IMR-90 (cell line): Measurements from ENCODE around the gene PRMT7. TPM values are rescaled to one million over a fixed set of nuclear protein-coding genes. Genes with fewer than 3 reads are reported as not detected.

ENCODE experiments used
- ATAC-seq: fragments of 200-7000 bp; cut with Tn5 transposase; 2 replicates; pipeline ENCODE4 v1.9.1; 2020; ENCODE audit warnings: low read depth, mild to moderate bottlenecking, moderate library complexity
- BruUV-seq: library from RNA; stranded (reverse); fragments of 400-500 nt; replicated peaks from 2 replicates; lab custom pipeline; 2021; lab: Mats Ljungman, UMichigan
- CTCF ChIA-PET: fragments of 300-600 bp; formaldehyde crosslinking; extraction: SDS; loops from one replicate; lab custom pipeline; 2021; ENCODE audit warnings: antibody characterized with exemption; lab: Yijun Ruan, JAX
- POLR2A ChIA-PET: fragments of 300-600 bp; sonication (Branson Sonifier 250); formaldehyde crosslinking; loops from one replicate; lab custom pipeline; 2022; ENCODE audit warnings: antibody characterized with exemption; ENCODE audit not compliant: unreplicated experiment; lab: Charles Lee
- DNase-seq: peaks from one replicate; pipeline ENCODE4 v3.0.0; 2013
- H2AFZ ChIP-seq: replicated peaks from 2 replicates; pipeline ENCODE3; 2013; ENCODE audit warnings: low read length, mild to moderate bottlenecking; ENCODE audit not compliant: poor library complexity
- H2AK5ac ChIP-seq: 2 replicates; pipeline ENCODE4 v1.6.1; 2013; ENCODE audit warnings: low read depth, low read length, inconsistent platforms
- H2AK9ac ChIP-seq: replicated peaks from 2 replicates; pipeline ENCODE3; 2013; ENCODE audit warnings: mild to moderate bottlenecking, low read depth, low read length, moderate library complexity; ENCODE audit not compliant: poor library complexity
- H2BK120ac ChIP-seq: 2 replicates; pipeline ENCODE4 v1.6.1; 2013; ENCODE audit warnings: low read depth, low read length, inconsistent platforms
- H2BK15ac ChIP-seq: 3 replicates; pipeline ENCODE4 v1.6.1; 2013; ENCODE audit warnings: low read depth, low read length, inconsistent platforms
- H2BK20ac ChIP-seq: 2 replicates; pipeline ENCODE4 v1.6.1; 2013; ENCODE audit warnings: low read depth, mild to moderate bottlenecking, inconsistent platforms, low read length, moderate library complexity
- H2BK5ac ChIP-seq: 2 replicates; pipeline ENCODE4 v1.6.1; 2013; ENCODE audit warnings: mild to moderate bottlenecking, low read depth, low read length, inconsistent platforms; ENCODE audit not compliant: poor library complexity, severe bottlenecking
- H3K14ac ChIP-seq: replicated peaks from 2 replicates; pipeline ENCODE4 v1.6.1; 2013; ENCODE audit warnings: low read depth, low read length, inconsistent platforms
- H3K18ac ChIP-seq: 2 replicates; pipeline ENCODE4 v1.6.1; 2013; ENCODE audit warnings: low read depth, low read length, control low read depth
- H3K23ac ChIP-seq: 2 replicates; pipeline ENCODE4 v1.6.1; 2013; ENCODE audit warnings: low read depth, low read length, inconsistent platforms
- H3K27ac ChIP-seq: 2 replicates; pipeline ENCODE4 v1.5.1; 2013; ENCODE audit warnings: mild to moderate bottlenecking, control low read depth, low read length; ENCODE audit not compliant: insufficient read depth
- H3K27me3 ChIP-seq: 2 replicates; pipeline ENCODE4 v1.6.1; 2013; ENCODE audit warnings: low read length; ENCODE audit not compliant: control insufficient read depth, insufficient read depth
- H3K36me3 ChIP-seq: 2 replicates; pipeline ENCODE4 v1.6.1; 2013; ENCODE audit warnings: low read length, mixed read lengths; ENCODE audit not compliant: control insufficient read depth, insufficient read depth
- H3K4ac ChIP-seq: 2 replicates; pipeline ENCODE4 v1.6.1; 2013; ENCODE audit warnings: low read depth, low read length, inconsistent platforms
- H3K4me1 ChIP-seq: 2 replicates; pipeline ENCODE4 v1.6.1; 2013; ENCODE audit warnings: low read length, mixed read lengths; ENCODE audit not compliant: control insufficient read depth, insufficient read depth
- H3K4me2 ChIP-seq: 2 replicates; pipeline ENCODE4 v1.6.1; 2013; ENCODE audit warnings: low read depth, mild to moderate bottlenecking, control low read depth, low read length, moderate library complexity
- H3K4me3 ChIP-seq: 2 replicates; pipeline ENCODE4 v1.5.1; 2013; ENCODE audit warnings: low read depth, mild to moderate bottlenecking, control low read depth, low read length, moderate library complexity; ENCODE audit not compliant: insufficient read depth
- H3K56ac ChIP-seq: 2 replicates; pipeline ENCODE4 v1.6.1; 2013; ENCODE audit warnings: low read length, inconsistent platforms; ENCODE audit not compliant: insufficient read depth; ENCODE audit errors: extremely low read depth
- H3K79me1 ChIP-seq, 2 experiments: 2 replicates each; pipeline ENCODE4 v1.6.1; 2013; ENCODE audit warnings: low read length in 2 of 2, inconsistent platforms in 1 of 2, low read depth in 1 of 2
- H3K9ac ChIP-seq: 2 replicates; pipeline ENCODE4 v1.6.1; 2013; ENCODE audit warnings: low read depth, low read length, control low read depth
- H3K9me1 ChIP-seq: 2 replicates; pipeline ENCODE4 v1.6.1; 2013; ENCODE audit warnings: low read length, inconsistent platforms; ENCODE audit not compliant: insufficient read depth
- H3K9me3 ChIP-seq: 2 replicates; pipeline ENCODE4 v1.6.1; 2013; ENCODE audit warnings: low read length; ENCODE audit not compliant: control insufficient read depth, insufficient read depth
- H4K20me1 ChIP-seq: 2 replicates; pipeline ENCODE4 v1.6.1; 2013; ENCODE audit warnings: low read length, inconsistent platforms; ENCODE audit not compliant: insufficient read depth
- H4K5ac ChIP-seq: 2 replicates; pipeline ENCODE4 v1.6.1; 2013; ENCODE audit warnings: mild to moderate bottlenecking, low read depth, low read length, control low read depth
- H4K8ac ChIP-seq, 2 experiments: 2 replicates each; pipeline ENCODE4 v1.6.1; 2013; ENCODE audit warnings: low read depth in 2 of 2, low read length in 2 of 2, control low read depth in 1 of 2, inconsistent platforms in 1 of 2
- H4K91ac ChIP-seq: 2 replicates; pipeline ENCODE4 v1.6.1; 2013; ENCODE audit warnings: low read depth, low read length, inconsistent platforms; ENCODE audit not compliant: insufficient read depth
- CHD1 ChIP-seq: IDR thresholded peaks from 2 replicates; pipeline ENCODE4 v1.6.1; 2012; ENCODE audit warnings: low read depth, low read length, improper control_type of control experiment
- FOS ChIP-seq: fragments of 150-350 bp; IDR thresholded peaks from 2 replicates; pipeline ENCODE4 v1.6.1; 2016; ENCODE audit warnings: low read depth, low read length
- NFE2L2 ChIP-seq: fragments of 150-350 bp; IDR thresholded peaks from 2 replicates; pipeline ENCODE4 v1.6.1; 2016; ENCODE audit warnings: low read depth, mild to moderate bottlenecking, low read length
- POLR2A ChIP-seq: IDR thresholded peaks from 2 replicates; pipeline ENCODE4 v1.6.1; 2012; ENCODE audit warnings: mild to moderate bottlenecking, low read depth, low read length
- RCOR1 ChIP-seq: IDR thresholded peaks from 2 replicates; pipeline ENCODE4 v1.6.1; 2012; ENCODE audit warnings: mild to moderate bottlenecking, low read length, improper control_type of control experiment; ENCODE audit not compliant: insufficient replicate concordance
- RFX5 ChIP-seq: IDR thresholded peaks from 2 replicates; pipeline ENCODE4 v1.8.0; 2012; ENCODE audit warnings: low read depth, mild to moderate bottlenecking, low read length, moderate library complexity
- SMC3 ChIP-seq: fragments of 150-350 bp; IDR thresholded peaks from 2 replicates; pipeline ENCODE4 v1.6.1; 2016; ENCODE audit warnings: low read depth, mild to moderate bottlenecking, antibody characterized with exemption, low read length, moderate library complexity
- USF2 ChIP-seq: fragments of 150-350 bp; IDR thresholded peaks from 2 replicates; pipeline ENCODE4 v1.6.1; 2017; ENCODE audit warnings: mild to moderate bottlenecking, antibody characterized with exemption, low read length, low read depth
- WGBS, 2 experiments: methylation state at CpG; one replicate each; pipeline versions ENCODE4 v1.1.5 to v1.1.7; 2013; ENCODE audit warnings: missing lambda C conversion rate in 2 of 2; ENCODE audit not compliant: insufficient read length in 1 of 2; ENCODE audit errors: extremely low coverage in 2 of 2; 5-methylcytosine and 5-hydroxymethylcytosine counted together
- dilution Hi-C: fragments of 300-500 bp; cut with HindIII; formaldehyde crosslinking; loops from one replicate; pipeline ENCODE4 v1.14.3; 2018; ENCODE audit warnings: low sequenced_read_pairs; ENCODE audit not compliant: unreplicated experiment
- in situ Hi-C: fragments of 300-500 bp; cut with MboI; formaldehyde crosslinking; loops from 3 replicates; pipeline ENCODE4 v1.14.3; 2019; ENCODE audit warnings: low sequenced_read_pairs, inconsistent platforms, mixed read lengths
- intact Hi-C: fragments of 100-400 bp; cut with micrococcal nuclease; formaldehyde crosslinking; loops from 2 replicates; pipeline ENCODE4 v1.10.0; 2022
- polyA plus RNA-seq, 3 experiments: library from polyadenylated mRNA; depleted of rRNA; stranded (reverse); fragments of >200 nt; gene quantifications; 2 replicates each; pipeline ENCODE4 v1.2.3, GENCODE V29; 2012; ENCODE audit warnings: low replicate concordance in 1 of 3
- total RNA-seq: library from RNA; depleted of rRNA; stranded (reverse); fragments of >200 nt; gene quantifications from 2 replicates; pipeline ENCODE4 v1.2.3, GENCODE V29; 2012

The PRMT7 gene
- total and polyA plus RNA-seq, 2 of the 4 experiments (the other 2 are of a cell fraction) = 63.1 to 68.6 TPM

GRCh38 chr16:68370581-68371275 is 59.9 kb downstream of the PRMT7 start:
- H2BK5ac ChIP-seq = no peak overlapping the region
- no peak overlapping the region for H4K5ac ChIP-seq
- no peak overlapping the region for H3K14ac ChIP-seq
- H4K8ac ChIP-seq = no peak overlapping the region
- no peaks in the 10 kb centered on the region for H4K20me1 ChIP-seq
- no peaks in the 10 kb centered on the region for H3K79me1 ChIP-seq
- no peak overlapping the region for H3K4me2 ChIP-seq
- no peaks in the 10 kb centered on the region for H3K9me1 ChIP-seq
- H3K23ac ChIP-seq = no peak overlapping the region
- dilution Hi-C loops = no loop called here
- H3K9ac ChIP-seq = no peak overlapping the region
- H2AFZ ChIP-seq = no peak overlapping the region
- H3K36me3 ChIP-seq = no peaks in the 10 kb centered on the region
- H3K56ac ChIP-seq = no peak overlapping the region
- intact Hi-C loops = no loop called here
- no peak overlapping the region for H3K4me3 ChIP-seq
- POLR2A ChIA-PET = no interaction called here
- no peak for TF ChIP-seq CHD1
- TF ChIP-seq SMC3 = no peak
- TF ChIP-seq USF2 = no peak
- TF ChIP-seq POLR2A = no peak
- TF ChIP-seq RFX5 = no peak
- TF ChIP-seq NFE2L2 = no peak
- no peak for TF ChIP-seq FOS
- TF ChIP-seq RCOR1 = no peak
- ATAC-seq (no peak), DNase-seq (no peak)
- 80% methylated on average over 18 of the region's 32 CpGs; no CpG with 5 or more reads in 1 of the 2 experiments for WGBS, 2 experiments
- no peaks in the 10 kb centered on the region for H3K9me3 ChIP-seq
- in situ Hi-C loops = no loop called here
- H2AK5ac ChIP-seq = no peak overlapping the region
- H2BK20ac ChIP-seq = no peak overlapping the region
- no peak overlapping the region for H3K4ac ChIP-seq
- H3K4me1 ChIP-seq = no peaks in the 10 kb centered on the region
- H2AK9ac ChIP-seq = no peak overlapping the region
- H2BK15ac ChIP-seq = no peak overlapping the region
- no TSS peak for BruUV-seq
- no peak overlapping the region for H4K91ac ChIP-seq
- H3K27me3 ChIP-seq = peaks cover 38% of the 10 kb centered on the region
- CTCF ChIA-PET = no interaction called here
- H3K18ac ChIP-seq = no peak overlapping the region
- no peak overlapping the region for H3K27ac ChIP-seq
- no peak overlapping the region for H2BK120ac ChIP-seq
